Hepatocyte (in vitro differentiated cells): Measurements from ENCODE around the gene PTCD1. TPM values are rescaled to one million over a fixed set of nuclear protein-coding genes. Genes with fewer than 3 reads are reported as not detected.

Experiments used
- DNase-seq: peaks from one replicate; pipeline ENCODE4 v3.0.0-alpha.2; 2016; ENCODE audit warnings: low spot score
- H2AFZ ChIP-seq: fragments of 200-600 bp; sonication (generic); 2 replicates; pipeline ENCODE4 v1.6.0; 2016; ENCODE audit warnings: antibody characterized with exemption, mild to moderate bottlenecking
- H3K27ac ChIP-seq: fragments of 200-600 bp; sonication (generic); 2 replicates; pipeline ENCODE4 v1.5.1; 2016; ENCODE audit warnings: mild to moderate bottlenecking
- H3K27me3 ChIP-seq: fragments of 200-600 bp; sonication (generic); 2 replicates; pipeline ENCODE4 v1.6.1; 2016
- H3K36me3 ChIP-seq: fragments of 200-600 bp; sonication (generic); replicated peaks from 2 replicates; pipeline ENCODE4 v1.5.1; 2016; ENCODE audit warnings: low read depth; ENCODE audit not compliant: insufficient read depth
- H3K4me1 ChIP-seq: fragments of 200-600 bp; sonication (generic); 2 replicates; pipeline ENCODE4 v1.5.1; 2016; ENCODE audit warnings: mild to moderate bottlenecking, moderate library complexity; ENCODE audit not compliant: insufficient read depth
- H3K4me2 ChIP-seq: fragments of 200-600 bp; sonication (generic); 2 replicates; pipeline ENCODE4 v1.6.0; 2016
- H3K4me3 ChIP-seq: fragments of 200-600 bp; sonication (generic); 2 replicates; pipeline ENCODE4 v1.5.1; 2016; ENCODE audit warnings: mild to moderate bottlenecking
- H3K79me2 ChIP-seq: fragments of 200-600 bp; sonication (generic); 2 replicates; pipeline ENCODE4 v1.6.0; 2017; ENCODE audit warnings: mild to moderate bottlenecking
- H3K9me2 ChIP-seq: fragments of 200-600 bp; sonication (generic); replicated peaks from 2 replicates; pipeline ENCODE4 v1.6.0; 2017; ENCODE audit warnings: mild to moderate bottlenecking; ENCODE audit not compliant: insufficient read depth
- H3K9me3 ChIP-seq: fragments of 200-600 bp; sonication (generic); 2 replicates; pipeline ENCODE4 v1.5.1; 2016; ENCODE audit warnings: low read depth, mild to moderate bottlenecking
- H4K20me1 ChIP-seq: fragments of 200-600 bp; sonication (generic); 2 replicates; pipeline ENCODE4 v1.6.0; 2016; ENCODE audit warnings: mild to moderate bottlenecking; ENCODE audit not compliant: insufficient read depth, poor library complexity, severe bottlenecking
- EZH2 ChIP-seq: fragments of 200-600 bp; sonication (generic); IDR thresholded peaks from 2 replicates; pipeline ENCODE4 v1.6.1; 2016; ENCODE audit warnings: antibody characterized with exemption, mild to moderate bottlenecking, borderline replicate concordance
- EZH2phosphoT487 ChIP-seq: fragments of 200-600 bp; sonication (generic); IDR thresholded peaks from one replicate; pipeline ENCODE4 v1.6.1; 2018; ENCODE audit warnings: antibody characterized with exemption, mild to moderate bottlenecking, low read depth, moderate library complexity; ENCODE audit not compliant: unreplicated experiment, severe bottlenecking
- WGBS: methylation state at CpG from one replicate; pipeline ENCODE4 v1.1.6; 2016; ENCODE audit warnings: low lambda C conversion rate; ENCODE audit errors: missing lambda C conversion rate; 5-methylcytosine and 5-hydroxymethylcytosine counted together
- polyA plus RNA-seq: library from polyadenylated mRNA; unstranded; fragments of >200 nt; fragmentation: Nextera tagmentation; extraction: Ambion mirVana; gene quantifications from 2 replicates; pipeline ENCODE4 v1.2.1, GENCODE V29; 2016
- total RNA-seq: library from RNA; depleted of rRNA; stranded (reverse); fragments of >200 nt; gene quantifications from 2 replicates; pipeline ENCODE4 v1.2.3, GENCODE V29; 2014
- TF ChIP-seq, protein P1 (sequence below): fragments of 200-600 bp; sonication (generic); IDR thresholded peaks from 2 replicates; pipeline ENCODE4 v1.5.1; 2016; ENCODE audit warnings: antibody characterized with exemption, mild to moderate bottlenecking; ENCODE audit not compliant: poor library complexity

The PTCD1 gene
- total and polyA plus RNA-seq, 2 experiments from 2014 or later = 10.8 to 11.3 TPM

DNA sequence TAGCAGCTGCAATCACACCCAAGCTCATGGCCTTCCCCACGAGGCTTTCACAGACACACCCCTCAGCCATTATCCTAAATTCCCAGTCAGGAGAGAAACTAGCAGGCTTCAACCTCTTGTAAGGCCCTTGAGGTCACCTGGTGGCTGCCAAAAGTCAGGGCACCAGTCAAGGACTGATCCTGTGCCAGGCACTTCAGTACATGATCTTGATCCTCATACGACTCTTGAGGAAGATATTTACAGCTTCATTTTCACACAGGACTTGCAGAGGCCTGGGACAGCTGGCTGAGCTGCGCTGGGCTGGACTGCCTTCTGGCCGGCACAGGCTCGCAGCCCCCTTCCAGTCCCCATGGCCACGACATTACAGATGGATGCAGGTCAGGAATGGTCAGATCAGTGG is 39.0 kb downstream of the PTCD1 start:
- H3K4me3 ChIP-seq = no peak overlapping the region
- H2AFZ ChIP-seq = no peak overlapping the region
- H3K9me2 ChIP-seq = no peaks in the 10 kb centered on the region
- H3K27ac ChIP-seq = no peak overlapping the region
- TF ChIP-seq, protein P1, sequence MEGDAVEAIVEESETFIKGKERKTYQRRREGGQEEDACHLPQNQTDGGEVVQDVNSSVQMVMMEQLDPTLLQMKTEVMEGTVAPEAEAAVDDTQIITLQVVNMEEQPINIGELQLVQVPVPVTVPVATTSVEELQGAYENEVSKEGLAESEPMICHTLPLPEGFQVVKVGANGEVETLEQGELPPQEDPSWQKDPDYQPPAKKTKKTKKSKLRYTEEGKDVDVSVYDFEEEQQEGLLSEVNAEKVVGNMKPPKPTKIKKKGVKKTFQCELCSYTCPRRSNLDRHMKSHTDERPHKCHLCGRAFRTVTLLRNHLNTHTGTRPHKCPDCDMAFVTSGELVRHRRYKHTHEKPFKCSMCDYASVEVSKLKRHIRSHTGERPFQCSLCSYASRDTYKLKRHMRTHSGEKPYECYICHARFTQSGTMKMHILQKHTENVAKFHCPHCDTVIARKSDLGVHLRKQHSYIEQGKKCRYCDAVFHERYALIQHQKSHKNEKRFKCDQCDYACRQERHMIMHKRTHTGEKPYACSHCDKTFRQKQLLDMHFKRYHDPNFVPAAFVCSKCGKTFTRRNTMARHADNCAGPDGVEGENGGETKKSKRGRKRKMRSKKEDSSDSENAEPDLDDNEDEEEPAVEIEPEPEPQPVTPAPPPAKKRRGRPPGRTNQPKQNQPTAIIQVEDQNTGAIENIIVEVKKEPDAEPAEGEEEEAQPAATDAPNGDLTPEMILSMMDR = no peak
- no peak for TF ChIP-seq EZH2phosphoT487
- TF ChIP-seq EZH2 = no peak
- peaks cover 5% of the 10 kb centered on the region for H4K20me1 ChIP-seq
- H3K27me3 ChIP-seq = no peaks in the 10 kb centered on the region
- no peaks in the 10 kb centered on the region for H3K36me3 ChIP-seq
- no peak for DNase-seq
- H3K4me1 ChIP-seq = no peaks in the 10 kb centered on the region
- WGBS = 94% methylated on average over 6 of the region's 6 CpGs
- peaks cover 6% of the 10 kb centered on the region for H3K79me2 ChIP-seq
- H3K9me3 ChIP-seq = no peaks in the 10 kb centered on the region
- no peak overlapping the region for H3K4me2 ChIP-seq

DNA sequence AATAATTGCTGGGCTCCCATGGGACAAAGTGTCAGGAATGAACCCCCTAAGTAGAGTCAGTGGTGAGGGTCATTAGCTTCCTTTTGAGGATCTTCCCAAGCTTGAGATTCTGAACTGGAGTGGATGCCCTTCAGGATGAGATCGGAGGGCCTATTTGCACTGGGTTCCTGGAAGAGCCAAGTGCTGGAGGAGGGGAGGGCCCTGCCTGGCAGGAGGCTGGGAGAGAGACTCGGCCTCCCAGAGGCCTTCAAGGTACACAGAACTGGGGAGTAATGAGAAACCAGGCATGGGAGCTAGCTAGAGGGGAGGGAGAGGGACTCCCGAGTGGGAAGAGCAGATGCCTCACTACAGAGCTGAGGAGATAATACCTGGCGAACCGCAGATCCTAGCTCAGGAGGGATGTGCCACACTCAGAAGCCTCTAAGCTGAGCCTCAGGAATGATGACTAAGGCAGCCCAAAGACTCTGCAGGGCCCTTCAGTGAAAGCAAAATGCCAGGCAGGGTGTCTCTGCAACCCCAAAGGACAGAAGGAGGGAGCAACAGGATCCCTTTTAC is 39.6 kb downstream of the PTCD1 start:
- TF ChIP-seq, protein P1 = no peak
- TF ChIP-seq EZH2 = no peak
- no peak for TF ChIP-seq EZH2phosphoT487
- Histone ChIP-seq H4K20me1 (peaks cover 2% of the 10 kb centered on the region), H2AFZ (no peak overlapping the region), H3K4me2 (no peak overlapping the region), H3K27ac (no peak overlapping the region), H3K4me1 (no peaks in the 10 kb centered on the region), H3K4me3 (no peak overlapping the region), H3K9me2 (no peaks in the 10 kb centered on the region), H3K9me3 (no peaks in the 10 kb centered on the region), H3K27me3 (no peaks in the 10 kb centered on the region), H3K36me3 (no peaks in the 10 kb centered on the region), H3K79me2 (peaks cover 1% of the 10 kb centered on the region)
- WGBS = 75% methylated on average over 5 of the region's 5 CpGs
- no peak for DNase-seq

DNA sequence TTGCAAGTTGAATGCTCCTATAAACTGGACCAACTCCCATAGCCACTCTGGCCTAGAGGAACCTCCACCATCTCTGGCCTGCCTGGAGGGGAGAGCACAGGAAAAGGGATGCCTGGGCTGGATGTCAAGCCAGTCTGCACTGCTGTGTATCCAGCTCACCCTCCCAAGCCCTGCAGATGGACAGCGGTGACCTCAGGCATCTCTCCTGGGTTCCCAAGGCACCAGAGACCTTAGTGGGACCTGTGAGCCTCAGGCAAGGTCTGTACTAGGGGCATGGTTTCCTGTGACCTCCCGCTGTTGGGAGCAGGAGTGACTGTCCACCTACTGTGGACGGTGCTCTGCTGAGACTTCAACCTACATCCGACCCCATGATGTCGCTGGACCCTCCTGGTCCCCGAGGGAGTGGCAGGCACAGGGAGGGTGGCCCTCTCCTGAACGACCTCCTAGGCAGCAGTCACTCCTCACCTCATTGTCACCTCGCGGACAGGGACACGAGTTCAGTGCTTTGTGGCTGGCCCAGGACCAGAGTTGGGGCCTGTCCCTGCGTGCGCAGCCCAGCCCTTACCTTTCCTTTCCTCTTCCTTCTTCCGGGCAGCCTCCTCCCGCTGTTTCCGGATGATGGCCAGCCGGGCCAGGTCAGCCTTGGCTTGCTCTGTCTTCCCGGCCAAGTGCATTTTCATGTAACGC is 41.2 kb downstream of the PTCD1 start:
- peaks cover 8% of the 10 kb centered on the region for H3K4me1 ChIP-seq
- DNase-seq = no peak
- H3K27ac ChIP-seq = no peak overlapping the region
- no peak overlapping the region for H3K4me2 ChIP-seq
- WGBS = 94% methylated on average over 18 of the region's 18 CpGs
- H3K79me2 ChIP-seq = no peaks in the 10 kb centered on the region
- H3K36me3 ChIP-seq = no peaks in the 10 kb centered on the region
- TF ChIP-seq, protein P1 = no peak
- no peak for TF ChIP-seq EZH2
- no peak for TF ChIP-seq EZH2phosphoT487
- no peaks in the 10 kb centered on the region for H3K9me3 ChIP-seq
- no peak overlapping the region for H2AFZ ChIP-seq
- no peaks in the 10 kb centered on the region for H3K27me3 ChIP-seq
- H3K4me3 ChIP-seq = no peak overlapping the region
- H3K9me2 ChIP-seq = no peaks in the 10 kb centered on the region
- no peaks in the 10 kb centered on the region for H4K20me1 ChIP-seq
